OCI-LY7 (cell line): ENCODE results near the gene SAPCD1.

ENCODE experiments used
- EZH2phosphoT487 ChIP-seq: fragments of 200-600 bp; sonication (generic); IDR thresholded peaks from 2 replicates; pipeline ENCODE4 v1.6.1; 2018; ENCODE audit warnings: low read depth, borderline replicate concordance, mild to moderate bottlenecking, mixed run types, antibody characterized with exemption, low read length, moderate library complexity, mixed read lengths
- TF ChIP-seq, protein P1 (sequence below): fragments of 200-600 bp; sonication (generic); conservative IDR thresholded peaks from 2 replicates; pipeline ENCODE4 v1.5.1; 2014; ENCODE audit warnings: mild to moderate bottlenecking, antibody characterized with exemption, low read length, moderate library complexity, mixed read lengths

DNA sequence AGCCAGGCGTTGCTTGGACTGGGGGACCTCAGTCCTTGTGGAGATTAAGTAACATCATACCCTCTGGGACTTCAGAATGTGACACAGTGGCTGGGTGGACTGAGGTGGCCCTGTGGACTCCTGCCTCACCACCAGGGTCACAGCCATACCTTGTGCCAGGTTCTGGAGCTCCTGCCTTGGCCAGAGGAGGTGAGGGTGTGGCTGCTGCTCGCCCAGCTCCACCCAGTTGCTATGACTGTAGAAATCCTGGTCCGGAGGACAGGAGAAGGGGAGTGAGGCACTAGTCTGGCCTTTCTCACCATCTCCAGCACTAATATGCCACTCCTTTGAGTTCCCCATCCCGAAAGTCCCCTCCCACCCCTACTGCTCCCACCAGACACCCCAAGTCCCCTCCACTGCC is 12.7 kb downstream of the SAPCD1 start:
- TF ChIP-seq, protein P1, sequence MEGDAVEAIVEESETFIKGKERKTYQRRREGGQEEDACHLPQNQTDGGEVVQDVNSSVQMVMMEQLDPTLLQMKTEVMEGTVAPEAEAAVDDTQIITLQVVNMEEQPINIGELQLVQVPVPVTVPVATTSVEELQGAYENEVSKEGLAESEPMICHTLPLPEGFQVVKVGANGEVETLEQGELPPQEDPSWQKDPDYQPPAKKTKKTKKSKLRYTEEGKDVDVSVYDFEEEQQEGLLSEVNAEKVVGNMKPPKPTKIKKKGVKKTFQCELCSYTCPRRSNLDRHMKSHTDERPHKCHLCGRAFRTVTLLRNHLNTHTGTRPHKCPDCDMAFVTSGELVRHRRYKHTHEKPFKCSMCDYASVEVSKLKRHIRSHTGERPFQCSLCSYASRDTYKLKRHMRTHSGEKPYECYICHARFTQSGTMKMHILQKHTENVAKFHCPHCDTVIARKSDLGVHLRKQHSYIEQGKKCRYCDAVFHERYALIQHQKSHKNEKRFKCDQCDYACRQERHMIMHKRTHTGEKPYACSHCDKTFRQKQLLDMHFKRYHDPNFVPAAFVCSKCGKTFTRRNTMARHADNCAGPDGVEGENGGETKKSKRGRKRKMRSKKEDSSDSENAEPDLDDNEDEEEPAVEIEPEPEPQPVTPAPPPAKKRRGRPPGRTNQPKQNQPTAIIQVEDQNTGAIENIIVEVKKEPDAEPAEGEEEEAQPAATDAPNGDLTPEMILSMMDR, result no peak
- no peak for TF ChIP-seq EZH2phosphoT487
